ENCODE data around the gene NALCN. TPM values are rescaled to one million over a fixed set of nuclear protein-coding genes. Genes with fewer than 3 reads are reported as not detected.

Gene NALCN
- total and polyA plus RNA-seq, 10 of the 15 experiments (the other 5 are each of a cell fraction or from before 2014, with no cell fraction given) = under 0.01 TPM; not detected in 9

DNA sequence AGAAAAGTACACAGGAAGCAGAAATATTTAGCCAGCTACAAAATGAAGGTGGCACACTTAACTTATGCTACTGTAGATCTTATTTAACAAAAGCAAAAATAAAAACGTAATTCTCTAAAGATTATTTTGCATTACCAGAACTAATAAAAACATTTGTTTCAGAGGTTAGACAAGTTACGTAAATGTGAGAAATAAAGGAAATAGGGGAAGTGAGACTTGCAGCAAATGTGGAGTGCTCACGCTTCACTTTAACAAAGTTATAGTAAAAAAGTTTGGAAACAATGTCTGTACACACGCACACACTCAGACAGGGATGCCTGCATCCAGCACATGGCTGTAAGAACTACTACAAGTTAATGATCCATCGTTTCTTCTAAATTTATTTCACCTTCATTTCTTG, 83.7 kb downstream of the NALCN start:
- H2AFZ ChIP-seq (ENCODE audit: control insufficient read depth, low read depth, low read length) = no peak overlapping the region
- ChIA-PET RAD21 (ENCODE audit: unreplicated experiment) (interaction anchor here (0.7 kb wide), 1 partner anchor 9 kb away, joined by 6 read pairs; no protein-coding TSS in a partner anchor), SMC1A (ENCODE audit: uncharacterized antibody, unreplicated experiment) (interaction anchor here (0.9 kb wide), 1 partner anchor 19 kb away, joined by 3 read pairs; no protein-coding TSS in a partner anchor), POLR2A (no interaction called here), CTCF (interaction anchor here (0.6 to 0.8 kb wide), 2 partner anchors 14 to 247 kb away, joined by 4 read pairs; no protein-coding TSS in a partner anchor)
- H3K4me1 ChIP-seq (ENCODE audit: control insufficient read depth, insufficient read depth, low read length) = no peaks in the 10 kb centered on the region
- FAIRE-seq = no peak
- peak; percentile 63; the same call in 1 of the 2 replicates for TF ChIP-seq SPI1 (IDR thresholded peaks at IDR 0.05; ENCODE audit: borderline replicate concordance, insufficient read depth, low read depth, low read length)
- no peak for TF ChIP-seq POLR2AphosphoS5 (IDR thresholded peaks at IDR 0.05; ENCODE audit: low read length)
- H3K9me3 ChIP-seq (replicated peaks; ENCODE audit: control insufficient read depth, insufficient read depth, low read length) = no peaks in the 10 kb centered on the region
- no peaks in the 10 kb centered on the region for H3K79me2 ChIP-seq (ENCODE audit: control insufficient read depth, insufficient read depth, low read length)
- H3K9ac ChIP-seq (ENCODE audit: control insufficient read depth, insufficient read depth, low read length) = no peak overlapping the region
- no peaks in the 10 kb centered on the region for H3K27me3 ChIP-seq (replicated peaks in 1 of 2; ENCODE audit: control insufficient read depth in 2 of 2, insufficient read depth in 2 of 2, low read length in 1 of 2)
- in situ Hi-C loops (cut with MboI) (no loop called here), intact Hi-C loops (cut with micrococcal nuclease; ENCODE audit: unreplicated experiment) (no loop called here)
- no peak overlapping the region for H3K4me2 ChIP-seq (ENCODE audit: control insufficient read depth, insufficient read depth)
- ATAC-seq = no peak; the same call in 2 of the 3 replicates
- no peak for DNase-seq (ENCODE audit: low read depth, low spot score)
- H3K4me3 ChIP-seq = no peak overlapping the region
- no TSS peak for BruUV-seq (replicated peaks)
- no peak overlapping the region for H3K27ac ChIP-seq (ENCODE audit: control insufficient read depth, insufficient read depth)
- 5% methylated on average over 5 of the region's 5 CpGs for WGBS (ENCODE audit: insufficient coverage, insufficient replicate concordance, low lambda C conversion rate, missing lambda C conversion rate)
- no peaks in the 10 kb centered on the region for H4K20me1 ChIP-seq (ENCODE audit: control insufficient read depth, insufficient read depth)
- H3K36me3 ChIP-seq (ENCODE audit: control insufficient read depth in 2 of 2, insufficient read depth in 2 of 2, low read length in 1 of 2) = no peaks in the 10 kb centered on the region

DNA sequence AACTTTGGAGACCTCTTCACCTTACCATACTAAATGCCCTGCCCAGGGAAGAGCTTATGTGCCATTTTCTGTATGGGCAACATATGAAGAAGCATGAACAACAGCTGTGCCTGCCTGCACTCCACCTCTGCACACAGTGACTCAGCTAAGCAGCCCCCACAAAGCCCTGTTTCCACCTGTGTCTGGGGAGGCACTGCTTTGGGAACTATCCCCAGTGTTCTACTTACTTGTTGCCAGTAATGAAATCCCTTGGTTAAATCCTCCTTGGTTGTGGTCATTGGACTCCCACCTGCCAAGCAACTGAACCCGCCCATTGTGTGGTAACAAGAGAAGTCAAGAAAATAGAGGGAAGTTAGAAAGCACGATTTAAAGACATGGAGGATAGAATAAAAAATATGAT, 84.6 kb downstream of the NALCN start:
- H3K27ac ChIP-seq (ENCODE audit: control insufficient read depth, insufficient read depth) = no peak overlapping the region
- in situ Hi-C loops (cut with MboI) (no loop called here), intact Hi-C loops (cut with micrococcal nuclease; ENCODE audit: unreplicated experiment) (no loop called here)
- BruUV-seq (replicated peaks) = no TSS peak
- FAIRE-seq = no peak
- RAD21 ChIA-PET (ENCODE audit: unreplicated experiment) = no interaction called here
- H3K9ac ChIP-seq (ENCODE audit: control insufficient read depth, insufficient read depth, low read length) = no peak overlapping the region
- whole genome bisulfite sequencing (ENCODE audit: insufficient coverage, insufficient replicate concordance, low lambda C conversion rate, missing lambda C conversion rate) = 3% methylated on average over 2 of the region's 2 CpGs
- SMC1A ChIA-PET (ENCODE audit: uncharacterized antibody, unreplicated experiment) = no interaction called here
- H3K36me3 ChIP-seq (ENCODE audit: control insufficient read depth in 2 of 2, insufficient read depth in 2 of 2, low read length in 1 of 2) = no peaks in the 10 kb centered on the region
- no peaks in the 10 kb centered on the region for H3K4me1 ChIP-seq (ENCODE audit: control insufficient read depth, insufficient read depth, low read length)
- no peak overlapping the region for H3K4me3 ChIP-seq
- no peak for DNase-seq (ENCODE audit: low read depth, low spot score)
- no peaks in the 10 kb centered on the region for H3K79me2 ChIP-seq (ENCODE audit: control insufficient read depth, insufficient read depth, low read length)
- CTCF ChIA-PET = interaction anchor here (0.6 kb wide), 1 partner anchor 15 kb away, joined by 4 read pairs; no protein-coding TSS in a partner anchor
- POLR2A ChIA-PET = no interaction called here
- no peaks in the 10 kb centered on the region for H4K20me1 ChIP-seq (ENCODE audit: control insufficient read depth, insufficient read depth)
- H3K27me3 ChIP-seq (replicated peaks in 1 of 2; ENCODE audit: control insufficient read depth in 2 of 2, insufficient read depth in 2 of 2, low read length in 1 of 2) = no peaks in the 10 kb centered on the region
- no peak for ATAC-seq
- no peaks in the 10 kb centered on the region for H3K9me3 ChIP-seq (replicated peaks; ENCODE audit: control insufficient read depth, insufficient read depth, low read length)
- H2AFZ ChIP-seq (ENCODE audit: control insufficient read depth, low read depth, low read length) = no peak overlapping the region
- H3K4me2 ChIP-seq (ENCODE audit: control insufficient read depth, insufficient read depth) = no peak overlapping the region
- TF ChIP-seq TBL1XR1 (IDR thresholded peaks at IDR 0.05; ENCODE audit: low read depth, low read length) = no peak
- TF ChIP-seq MLLT1 (IDR thresholded peaks at IDR 0.05) = no peak
- no peak for TF ChIP-seq RFX5 (IDR thresholded peaks at IDR 0.05; ENCODE audit: low read depth, low read length)
- no peak for TF ChIP-seq TCF7 (IDR thresholded peaks at IDR 0.05; ENCODE audit: borderline replicate concordance)
- no peak for TF ChIP-seq FOXM1 (IDR thresholded peaks at IDR 0.05; ENCODE audit: low read depth, low read length)
- no peak for TF ChIP-seq KAT2A (conservative IDR thresholded peaks at IDR 0.05; ENCODE audit: control insufficient read depth, low read depth, low read length)
- no peak for TF ChIP-seq NFYB (IDR thresholded peaks at IDR 0.05; ENCODE audit: insufficient read depth, low read depth, low read length)
- TF ChIP-seq, protein P1, sequence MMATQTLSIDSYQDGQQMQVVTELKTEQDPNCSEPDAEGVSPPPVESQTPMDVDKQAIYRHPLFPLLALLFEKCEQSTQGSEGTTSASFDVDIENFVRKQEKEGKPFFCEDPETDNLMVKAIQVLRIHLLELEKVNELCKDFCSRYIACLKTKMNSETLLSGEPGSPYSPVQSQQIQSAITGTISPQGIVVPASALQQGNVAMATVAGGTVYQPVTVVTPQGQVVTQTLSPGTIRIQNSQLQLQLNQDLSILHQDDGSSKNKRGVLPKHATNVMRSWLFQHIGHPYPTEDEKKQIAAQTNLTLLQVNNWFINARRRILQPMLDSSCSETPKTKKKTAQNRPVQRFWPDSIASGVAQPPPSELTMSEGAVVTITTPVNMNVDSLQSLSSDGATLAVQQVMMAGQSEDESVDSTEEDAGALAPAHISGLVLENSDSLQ (IDR thresholded peaks at IDR 0.05) = no peak
- TF ChIP-seq SMAD1 (IDR thresholded peaks at IDR 0.05; ENCODE audit: low read depth, partially characterized antibody) = no peak
- no peak for TF ChIP-seq SREBF1 (IDR thresholded peaks at IDR 0.05; ENCODE audit: low read length)
- TF ChIP-seq ATF7 (IDR thresholded peaks at IDR 0.05; ENCODE audit: low read depth) = no peak
- no peak for TF ChIP-seq RUNX3 (IDR thresholded peaks at IDR 0.05; ENCODE audit: low read length)
- TF ChIP-seq MTA2 (IDR thresholded peaks at IDR 0.05; ENCODE audit: low read depth) = no peak
- no peak for TF ChIP-seq MYC (IDR thresholded peaks at IDR 0.05; ENCODE audit: insufficient read depth, insufficient read length, insufficient replicate concordance, low read length, severe bottlenecking)
- no peak for TF ChIP-seq ETV6 (conservative IDR thresholded peaks at IDR 0.05 in 1 of 2, IDR thresholded peaks at IDR 0.05 in 1 of 2; ENCODE audit: borderline replicate concordance in 1 of 2, low read depth in 1 of 2)
